GM18499 (cell line): Measurements from ENCODE around the gene TMOD3.

ENCODE experiments used
- ATAC-seq: cut with Tn5 transposase; IDR thresholded peaks from one replicate; pipeline ENCODE4 v1.9.1; 2021; ENCODE audit warnings: moderate number of reproducible peaks; ENCODE audit not compliant: insufficient read depth, unreplicated experiment

Gene TMOD3

GRCh38 chr15:51825698-51826097 is 3.8 kb upstream of the TMOD3 start:
- no peak for ATAC-seq

- no peak for ATAC-seq
These were observed 655 bp upstream of the TMOD3 start for GRCh38 chr15:51828621-51829375.

- no peak for ATAC-seq
These were observed 888 bp downstream of the TMOD3 start for GRCh38 chr15:51830276-51830806.

- no peak for ATAC-seq
These were observed 4.3 kb downstream of the TMOD3 start for GRCh38 chr15:51833772-51834171.

- peak; percentile 60 for ATAC-seq
These were observed 8.4 kb downstream of the TMOD3 start for GRCh38 chr15:51837792-51838251.

GRCh38 chr15:51838270-51838669 is 8.8 kb downstream of the TMOD3 start:
- ATAC-seq, result no peak

GRCh38 chr15:51840692-51841091 is 11.2 kb downstream of the TMOD3 start:
- ATAC-seq, result no peak

GRCh38 chr15:51841406-51842040 is 12.1 kb downstream of the TMOD3 start:
- no peak for ATAC-seq

- no peak for ATAC-seq
These were observed 12.8 kb downstream of the TMOD3 start for GRCh38 chr15:51842265-51842664.

- no peak for ATAC-seq
These were observed 13.6 kb downstream of the TMOD3 start for GRCh38 chr15:51842852-51843737.

GRCh38 chr15:51844747-51845426 is 15.4 kb downstream of the TMOD3 start:
- no peak for ATAC-seq

- ATAC-seq, result no peak
These were observed 16.6 kb downstream of the TMOD3 start for GRCh38 chr15:51846066-51846462.

GRCh38 chr15:51846463-51847230 is 17.2 kb downstream of the TMOD3 start:
- ATAC-seq, result no peak

- no peak for ATAC-seq
These were observed 19.4 kb downstream of the TMOD3 start for GRCh38 chr15:51848811-51849210.

GRCh38 chr15:51849860-51850259 is 20.4 kb downstream of the TMOD3 start:
- ATAC-seq, result no peak

GRCh38 chr15:51853998-51854397 is 24.5 kb downstream of the TMOD3 start:
- no peak for ATAC-seq

GRCh38 chr15:51855612-51856011 is 26.2 kb downstream of the TMOD3 start:
- ATAC-seq, result no peak

GRCh38 chr15:51856714-51857380 is 27.4 kb downstream of the TMOD3 start:
- no peak for ATAC-seq
